Measurements from ENCODE around the gene NGB.

The NGB gene

DNA sequence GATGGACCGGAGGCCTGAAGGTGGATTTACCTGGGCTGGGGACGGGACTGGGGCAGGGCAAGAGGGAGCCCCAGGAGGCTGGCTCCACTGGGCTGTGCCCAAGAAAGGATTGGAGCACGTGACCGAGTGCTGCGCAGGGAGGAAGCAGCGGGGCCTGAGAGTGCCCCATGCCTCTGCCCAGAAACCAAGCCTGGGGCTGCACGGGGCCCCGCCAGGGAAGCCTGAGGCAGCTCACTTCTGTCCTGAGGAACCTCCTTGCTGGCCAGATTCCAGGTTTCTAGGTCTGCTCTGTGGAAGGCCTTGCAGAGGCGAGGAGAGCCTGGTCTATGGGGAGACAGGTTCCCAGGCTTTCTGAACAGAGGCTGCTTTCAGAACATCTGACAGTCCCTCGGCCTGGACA lies 10.4 kb downstream of the NGB start:
- no peak for DNase-seq

DNA sequence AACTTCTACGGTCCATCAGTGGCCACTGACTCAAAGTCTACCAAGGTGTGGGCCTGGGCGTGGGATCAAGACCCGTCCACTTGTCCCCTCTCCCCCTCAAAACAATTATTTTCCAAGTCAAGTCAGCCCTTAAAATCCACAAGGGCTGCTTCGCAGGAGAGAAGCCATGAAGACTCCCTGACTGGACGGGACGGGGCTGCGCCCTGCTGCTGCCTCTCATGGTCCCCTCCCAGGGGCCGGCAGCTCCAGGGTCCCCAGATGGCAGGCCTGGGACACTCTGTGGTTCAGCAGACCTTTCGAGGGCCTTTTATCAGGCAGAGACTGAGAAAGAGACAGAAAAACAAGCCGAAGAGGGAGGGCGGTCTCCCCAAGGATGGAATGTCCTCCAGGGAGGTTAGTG lies 10.8 kb downstream of the NGB start:
- DNase-seq = no peak

DNA sequence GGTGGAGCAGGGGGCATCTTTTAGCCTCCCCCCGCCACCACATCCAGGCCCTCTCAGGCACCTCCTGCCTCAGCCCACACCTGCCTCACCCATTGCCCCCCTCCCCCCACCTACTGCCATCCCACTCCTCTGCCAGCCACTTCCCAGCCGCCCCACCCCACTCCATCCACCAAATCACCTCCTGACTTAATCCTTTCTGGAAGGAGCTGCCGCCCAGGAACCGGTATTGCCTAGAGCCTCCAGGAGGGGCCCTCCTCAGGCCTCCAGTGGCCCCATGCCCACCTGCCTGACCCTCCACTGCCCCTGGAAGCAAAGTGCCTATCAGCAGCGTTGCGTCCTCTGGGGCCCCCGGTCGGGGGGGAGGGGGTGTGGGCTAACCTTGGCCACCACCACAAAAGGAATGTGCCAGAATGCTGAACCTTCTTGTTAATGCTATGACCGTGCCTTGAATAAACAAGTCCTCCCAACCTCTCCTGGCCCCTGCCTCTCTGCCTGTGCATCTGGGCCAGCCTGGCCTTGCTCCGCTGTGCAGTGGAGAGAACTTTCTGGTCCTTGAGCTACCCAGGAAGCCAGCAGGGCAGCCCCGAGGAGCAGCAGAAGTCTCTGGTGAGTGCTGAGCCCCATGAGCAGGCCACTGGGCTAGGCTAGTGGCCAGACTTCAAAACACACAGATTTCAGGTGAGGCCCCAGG lies 11.8 kb downstream of the NGB start:
- DNase-seq = no peak

DNA sequence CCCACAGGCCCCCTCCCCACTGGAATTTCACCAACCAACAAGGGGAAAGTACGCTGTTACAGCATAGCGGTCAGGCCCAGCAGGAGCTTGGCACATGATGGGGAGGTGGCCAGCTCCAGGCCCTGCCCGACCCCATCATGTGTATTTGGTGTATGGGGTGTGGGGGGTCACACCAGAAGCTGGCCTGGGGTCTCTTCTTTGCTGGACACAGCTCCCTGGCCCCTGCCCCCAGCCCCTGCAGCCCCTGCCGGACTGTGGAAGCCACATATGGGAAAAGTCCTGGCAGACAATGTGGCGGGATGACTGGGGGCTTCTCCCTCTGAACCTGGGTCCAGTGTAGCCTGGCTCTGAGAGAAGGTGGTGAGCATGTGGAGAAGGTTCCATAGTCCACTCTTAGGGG lies 12.4 kb downstream of the NGB start:
- DNase-seq = no peak

DNA sequence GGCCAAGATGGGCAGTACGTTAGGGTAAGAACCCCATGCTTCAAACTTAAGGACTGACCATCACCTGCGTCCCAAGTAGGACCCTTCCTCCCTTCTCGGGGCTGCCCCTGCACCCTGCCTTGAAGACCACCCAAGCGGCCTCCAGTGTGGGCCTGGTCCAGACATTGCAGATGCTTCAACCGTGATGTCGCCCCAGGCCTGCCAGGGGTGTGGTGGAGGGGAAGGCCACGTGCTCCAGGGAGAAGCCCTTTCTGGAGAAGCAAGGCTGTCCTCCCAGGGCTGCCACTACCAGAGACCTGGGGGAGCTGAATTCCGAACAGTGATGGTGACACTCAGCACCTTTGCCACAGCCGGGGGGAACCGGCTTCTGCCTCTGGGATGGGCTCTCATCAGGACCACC lies 13.3 kb downstream of the NGB start:
- no peak for DNase-seq

DNA sequence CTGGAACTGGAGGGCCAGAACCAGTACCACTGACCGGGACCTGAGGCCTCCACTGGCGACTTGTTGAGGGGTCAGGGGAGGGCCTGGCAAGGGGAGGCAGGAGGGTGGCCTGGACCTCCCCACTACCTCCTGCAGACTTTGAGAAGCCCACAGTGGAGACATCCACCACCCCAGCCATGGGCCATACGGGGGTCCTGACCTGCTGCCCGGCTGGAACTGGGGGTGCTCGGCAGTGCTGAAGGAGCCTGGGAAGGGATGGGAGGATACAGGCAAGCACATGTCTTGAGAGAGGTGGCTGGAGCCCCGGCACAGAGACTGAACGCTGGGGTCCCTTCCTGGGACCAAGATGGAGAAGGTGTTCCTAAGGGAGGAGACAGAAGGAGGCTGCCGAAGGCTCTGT lies 14.3 kb downstream of the NGB start:
- no peak for DNase-seq

DNA sequence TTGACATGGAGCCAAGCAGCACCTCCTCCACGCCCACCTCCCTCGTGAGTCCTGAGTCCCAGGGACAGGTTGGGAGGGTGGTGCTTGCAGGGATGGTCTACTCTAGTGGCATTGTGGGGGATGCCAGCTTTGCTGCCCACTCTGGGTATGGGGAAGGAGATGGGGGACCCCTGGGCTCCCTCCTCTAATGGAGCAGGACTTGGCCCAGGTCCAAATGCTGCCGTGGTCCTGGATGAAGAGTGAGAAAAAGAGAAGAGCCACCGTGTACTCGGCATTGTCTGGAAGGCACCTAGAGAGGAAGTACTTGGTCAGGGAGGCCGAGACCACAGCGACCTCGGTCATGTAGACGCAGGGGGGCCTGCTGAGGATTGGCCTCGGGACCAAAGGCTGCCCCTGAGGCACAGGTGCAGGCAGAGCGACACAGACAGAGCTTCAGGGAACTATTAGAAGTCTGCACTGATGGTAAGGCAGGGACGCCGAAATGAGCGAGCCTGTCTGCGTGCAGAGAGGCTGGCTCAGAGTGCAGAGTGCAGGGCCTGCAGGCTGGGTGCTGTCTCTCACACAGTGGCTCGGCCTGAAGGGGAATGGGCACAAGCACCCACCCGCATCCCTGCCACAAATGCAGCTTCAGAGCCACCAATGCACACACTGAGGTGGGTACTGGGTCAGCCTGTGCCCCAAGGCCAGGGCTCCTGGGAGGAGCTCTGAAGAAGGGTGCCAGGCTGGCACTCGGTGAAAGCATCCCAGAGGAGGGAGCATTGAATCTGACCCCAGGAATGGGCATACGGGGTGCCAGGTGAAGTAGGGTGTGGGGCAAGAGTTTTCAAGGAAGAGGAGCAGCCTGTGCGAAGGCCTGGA lies 17.4 kb downstream of the NGB start:
- no peak for DNase-seq

DNA sequence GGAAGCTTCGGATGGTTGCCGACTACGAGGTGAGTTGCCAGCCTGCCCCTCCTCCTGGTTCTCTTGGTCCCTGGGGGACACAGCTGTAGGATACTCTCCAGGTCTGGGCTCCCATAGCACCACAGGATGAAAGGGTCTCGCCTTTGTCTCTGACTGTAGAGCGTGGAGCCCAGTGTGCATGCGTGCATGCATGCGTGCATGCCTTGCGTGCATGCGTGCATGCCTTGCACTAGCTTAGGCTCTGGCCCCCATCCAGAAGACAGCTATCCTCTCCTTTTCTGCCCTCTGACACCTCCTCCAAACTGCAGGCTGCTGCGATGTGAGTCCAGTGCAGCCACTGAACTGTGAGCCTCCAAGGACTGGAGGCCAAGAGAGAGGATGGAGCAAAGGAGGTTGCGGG lies 19.1 kb downstream of the NGB start:
- DNase-seq = no peak

DNA sequence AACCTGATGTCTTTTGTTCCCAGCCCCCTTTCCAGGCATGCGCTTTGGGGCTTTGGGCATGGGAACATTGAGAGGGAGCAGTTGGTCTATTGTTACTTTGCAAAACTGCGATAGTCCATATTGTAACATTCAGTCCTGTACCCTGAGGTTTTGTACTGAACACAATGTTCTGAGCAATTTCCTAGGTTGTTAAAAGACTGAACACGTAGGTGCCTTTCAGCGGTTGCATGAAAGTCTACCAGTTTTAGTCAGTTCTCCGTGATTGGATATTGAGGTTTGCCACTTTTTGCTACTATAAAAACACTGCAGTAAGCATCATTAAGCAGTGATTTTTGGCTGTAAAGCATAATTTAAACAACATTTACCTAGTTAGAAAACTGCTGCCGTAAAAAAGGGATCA lies 20.1 kb downstream of the NGB start:
- DNase-seq = no peak

DNA sequence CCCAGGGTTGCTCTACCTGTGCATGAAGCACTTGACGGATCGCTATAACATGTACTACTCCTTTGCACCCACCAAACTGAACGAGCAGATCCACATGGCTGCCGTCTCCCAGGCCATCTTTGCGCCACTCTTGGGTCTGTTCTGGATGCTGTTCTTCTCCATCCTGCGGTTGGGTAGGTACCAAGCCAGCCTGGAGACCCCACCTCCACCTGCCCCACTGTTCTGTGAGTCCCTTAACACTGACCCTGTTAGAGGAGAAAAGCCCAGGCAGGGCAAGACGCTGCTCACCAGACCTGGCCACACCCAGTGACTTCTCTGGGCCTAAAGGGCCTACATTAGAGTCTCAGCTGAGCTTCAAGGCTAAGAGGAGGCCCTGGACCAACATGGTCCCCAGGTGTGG lies 21.7 kb downstream of the NGB start:
- no peak for DNase-seq

DNA sequence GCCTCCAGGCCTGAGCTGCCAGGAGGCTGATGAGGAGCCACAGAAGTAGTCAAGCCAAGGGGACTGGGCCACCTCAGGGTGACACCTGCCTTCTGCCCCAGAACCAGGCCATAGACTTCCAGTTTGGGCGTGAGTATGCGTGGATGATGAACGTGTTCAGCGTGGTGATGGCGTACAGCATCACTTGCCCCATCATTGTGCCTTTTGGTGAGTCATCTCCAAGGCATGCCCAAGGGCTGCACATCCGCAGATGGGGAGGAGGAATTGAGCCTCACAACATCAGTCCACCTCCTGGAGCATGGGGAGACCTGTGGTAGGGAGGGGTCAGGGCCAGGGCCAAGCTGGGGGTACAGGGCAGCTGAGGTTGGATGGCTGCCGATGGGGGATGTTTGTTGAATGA lies 22.3 kb downstream of the NGB start:
- DNase-seq = no peak

DNA sequence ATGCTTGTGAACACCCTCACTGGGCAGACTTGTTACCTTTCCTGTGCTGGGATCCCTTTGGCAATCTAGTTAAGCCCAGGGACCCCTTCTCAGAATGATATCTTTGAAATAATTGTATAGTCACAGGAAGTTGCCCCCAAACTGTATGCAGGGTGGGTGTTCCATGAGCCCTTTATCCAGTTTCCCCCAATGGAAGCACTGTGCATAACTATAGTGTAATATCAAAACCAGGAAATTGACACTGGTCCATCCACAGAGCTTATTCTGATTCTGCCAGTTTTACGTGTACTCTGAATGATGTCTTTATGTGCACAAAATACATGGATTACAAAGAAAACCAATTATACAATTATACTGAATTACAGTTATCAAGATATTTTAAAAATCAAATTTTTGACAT lies 24.2 kb downstream of the NGB start:
- DNase-seq = no peak

DNA sequence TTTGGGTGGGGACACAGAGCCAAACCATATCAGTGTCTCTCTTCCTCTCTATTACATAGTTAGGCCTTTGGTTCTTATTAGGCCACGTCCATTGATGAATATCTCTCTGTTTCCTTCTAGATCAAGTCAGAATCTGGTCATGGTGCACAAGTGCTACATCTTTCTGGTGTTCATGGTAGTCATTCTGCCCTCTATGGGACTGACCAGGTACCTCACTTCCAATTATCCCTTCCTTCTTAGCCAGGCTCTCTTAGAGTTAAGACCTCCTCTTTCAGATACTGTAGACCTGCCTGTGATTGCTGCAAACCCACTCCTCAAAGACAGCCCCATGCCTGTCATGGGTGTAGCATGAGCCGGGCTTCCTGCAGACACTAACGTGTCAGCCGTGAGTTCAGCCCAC lies 25.2 kb downstream of the NGB start:
- DNase-seq = no peak

DNA sequence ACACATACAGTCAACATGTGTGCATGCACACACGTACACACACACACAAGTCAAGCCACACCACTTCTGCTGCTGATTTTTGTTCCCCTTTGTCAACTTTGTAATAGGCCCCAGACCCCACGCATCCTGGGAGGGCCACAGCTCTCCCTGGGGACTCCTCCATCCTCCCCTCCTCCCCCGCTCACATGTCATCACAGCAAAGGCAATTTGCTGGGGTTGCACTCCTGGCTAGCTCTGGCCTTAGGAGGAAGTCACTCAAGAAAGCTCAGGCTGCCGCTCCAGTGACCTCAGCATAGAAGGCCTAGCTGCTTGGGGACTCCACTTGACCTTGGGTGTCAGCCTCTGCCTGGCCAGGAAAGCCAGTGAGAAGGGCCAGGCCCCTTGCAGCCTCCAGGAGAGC lies 27.2 kb downstream of the NGB start:
- DNase-seq = no peak

DNA sequence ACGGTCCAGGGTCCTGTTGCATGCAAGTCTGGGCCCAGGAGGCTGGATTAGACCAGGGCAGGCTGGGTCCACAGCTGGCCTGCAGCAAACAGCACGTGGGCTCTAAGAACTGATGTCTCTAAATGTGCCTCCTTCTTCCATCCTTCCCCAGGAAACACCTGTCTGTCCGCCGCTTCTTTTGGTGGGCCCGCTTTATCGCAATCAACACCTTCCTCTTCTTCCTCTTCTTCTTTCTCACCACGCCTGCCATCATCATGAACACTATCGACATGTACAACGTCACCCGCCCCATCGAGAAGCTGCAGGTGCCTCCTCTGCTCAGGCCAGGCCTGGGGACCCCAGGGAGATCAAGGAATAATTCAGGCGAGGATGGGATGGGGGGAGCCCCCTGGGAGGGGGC lies 28.3 kb downstream of the NGB start:
- DNase-seq = no peak

DNA sequence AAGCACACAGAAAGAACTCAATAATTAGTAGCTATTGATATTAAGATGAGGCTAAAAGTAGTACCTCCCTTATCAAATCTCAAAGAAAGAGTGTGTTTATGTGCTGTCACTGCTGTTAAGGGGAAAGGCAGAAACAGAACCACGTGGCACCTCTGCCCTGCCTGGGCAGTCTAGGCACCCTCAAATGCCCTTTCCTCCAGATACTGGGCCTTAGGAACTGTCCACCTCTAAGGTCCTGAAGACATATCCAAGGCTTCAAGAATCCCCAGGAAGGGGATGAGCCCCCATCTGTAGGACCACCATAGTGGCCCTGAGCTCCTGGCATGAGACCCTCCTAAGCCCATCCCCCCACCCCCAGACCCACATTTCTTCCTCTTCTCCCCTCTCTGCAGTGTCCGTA lies 29.1 kb downstream of the NGB start:
- no peak for DNase-seq

DNA sequence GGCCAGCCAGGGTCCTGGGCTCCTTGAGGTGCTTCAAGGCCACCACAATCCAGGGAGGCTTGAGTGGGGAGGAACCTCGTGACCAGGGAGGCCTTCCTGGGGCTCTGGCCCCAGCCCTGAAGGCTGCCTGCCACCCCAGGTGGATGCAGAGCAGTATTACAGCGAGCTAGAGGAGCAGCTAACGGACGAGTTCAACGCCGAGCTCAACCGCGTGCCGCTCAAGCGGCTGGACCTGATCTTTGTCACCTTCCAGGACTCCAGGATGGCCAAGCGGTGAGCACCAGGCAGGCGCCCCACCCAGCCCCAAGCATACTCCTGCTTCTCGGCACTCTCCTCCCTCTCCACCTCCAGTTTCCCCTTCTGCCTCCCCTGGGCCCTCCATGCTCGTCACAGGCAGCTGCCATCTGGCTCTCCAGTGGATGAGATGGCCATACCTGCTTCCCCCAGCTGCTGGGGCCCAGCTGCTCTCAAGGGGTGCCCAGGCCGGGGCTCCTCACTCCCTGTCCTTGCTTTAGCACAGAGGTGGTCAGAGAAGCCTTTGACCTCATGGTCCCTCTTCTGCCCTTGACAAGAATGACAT lies 30.6 kb downstream of the NGB start:
- no peak for DNase-seq

DNA sequence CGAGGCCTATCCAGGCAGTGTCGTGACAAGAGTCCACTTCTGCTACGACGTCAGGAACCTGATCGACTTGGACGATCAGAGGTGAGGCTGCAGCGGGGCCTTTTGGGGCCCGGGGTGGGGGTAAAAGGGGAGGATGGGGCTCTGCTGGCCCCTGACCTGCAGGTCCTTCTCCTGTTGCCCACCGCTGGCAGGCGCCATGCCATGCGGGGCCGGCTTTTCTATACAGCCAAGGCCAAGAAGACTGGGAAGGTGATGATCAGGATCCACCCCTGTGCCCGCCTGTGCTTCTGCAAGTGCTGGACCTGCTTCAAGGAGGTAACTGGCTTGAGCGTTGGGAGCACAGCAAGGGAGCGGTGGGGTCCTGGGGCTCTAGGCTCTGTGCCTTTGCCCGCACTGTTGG lies 31.6 kb downstream of the NGB start:
- DNase-seq = no peak

DNA sequence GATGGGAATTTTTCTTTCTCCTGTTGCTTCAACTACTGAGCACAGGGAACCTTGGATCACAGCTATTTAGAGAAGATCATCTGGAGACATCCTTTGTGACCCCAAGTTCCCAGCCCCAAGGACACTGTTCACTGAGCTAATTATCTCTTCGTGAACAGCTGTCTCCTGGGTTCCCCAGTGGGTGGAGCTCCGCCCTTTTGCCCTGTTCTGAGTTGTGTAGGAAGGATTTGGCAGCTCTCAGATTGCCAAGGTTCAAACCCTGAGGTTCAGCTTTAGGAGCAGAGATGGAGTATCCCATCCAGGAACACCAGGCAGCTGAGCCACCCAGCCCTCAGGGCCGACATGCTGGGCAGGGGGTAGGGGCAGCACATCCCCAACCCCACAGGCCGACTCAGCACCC lies 32.0 kb downstream of the NGB start:
- no peak for DNase-seq

DNA sequence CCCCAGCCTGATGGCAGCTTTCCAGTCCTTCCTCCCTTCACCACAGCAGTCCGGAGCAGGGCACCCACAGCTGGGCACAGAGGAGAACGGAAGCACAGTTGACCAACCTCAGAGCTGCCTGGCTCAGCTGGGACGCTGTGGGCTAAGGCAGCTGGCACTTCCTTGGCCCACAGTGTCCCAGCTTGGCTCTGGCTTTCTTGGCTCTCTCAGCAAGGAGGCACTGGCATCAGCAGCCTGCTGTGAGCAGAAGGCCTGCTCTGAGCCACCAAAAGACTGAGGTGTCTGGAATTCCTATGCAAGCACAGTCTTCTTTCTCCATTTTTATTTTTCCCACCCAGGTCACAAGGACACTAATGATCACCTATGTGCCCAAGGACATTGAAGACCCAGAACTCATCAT lies 32.6 kb downstream of the NGB start:
- no peak for DNase-seq

DNA sequence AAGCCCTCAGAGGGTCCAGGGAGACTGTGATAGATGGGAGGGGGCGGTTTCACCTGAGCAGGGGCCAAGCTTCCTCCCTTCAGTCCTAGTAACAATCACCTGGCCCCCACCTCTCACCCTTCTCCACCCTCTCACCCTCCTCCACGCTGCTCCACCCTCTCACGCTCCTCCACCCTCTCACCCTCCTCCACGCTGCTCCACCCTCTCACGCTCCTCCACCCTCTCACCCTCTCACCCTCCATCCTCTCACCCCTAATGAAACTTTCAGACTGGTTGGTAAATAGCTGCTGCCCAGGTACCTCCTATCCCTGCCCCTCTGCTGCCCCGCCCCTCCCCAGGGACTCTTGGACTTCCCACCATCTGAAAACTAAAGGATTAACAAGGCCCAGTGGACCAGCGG lies 34.2 kb downstream of the NGB start:
- no peak for DNase-seq

DNA sequence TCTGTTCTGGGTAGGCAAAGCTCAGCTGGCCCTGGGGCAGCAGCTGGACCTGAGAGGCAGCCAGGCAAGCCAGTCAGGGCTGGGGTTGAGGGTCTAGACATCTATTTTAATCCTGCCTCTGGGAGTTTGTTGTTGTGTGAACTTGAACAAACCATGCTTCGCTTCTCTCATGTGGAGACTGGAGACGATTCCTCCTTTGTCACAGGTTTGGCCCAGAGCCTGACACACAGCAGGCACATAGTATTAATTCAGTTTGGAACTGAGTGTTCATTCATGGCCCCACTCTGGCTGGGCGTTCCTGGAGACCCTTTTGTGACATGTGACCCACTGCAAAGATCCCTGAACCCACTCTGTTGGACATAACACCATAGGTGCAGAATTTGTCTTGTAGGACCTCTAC lies 39.3 kb downstream of the NGB start:
- DNase-seq = peak; percentile 80

DNA sequence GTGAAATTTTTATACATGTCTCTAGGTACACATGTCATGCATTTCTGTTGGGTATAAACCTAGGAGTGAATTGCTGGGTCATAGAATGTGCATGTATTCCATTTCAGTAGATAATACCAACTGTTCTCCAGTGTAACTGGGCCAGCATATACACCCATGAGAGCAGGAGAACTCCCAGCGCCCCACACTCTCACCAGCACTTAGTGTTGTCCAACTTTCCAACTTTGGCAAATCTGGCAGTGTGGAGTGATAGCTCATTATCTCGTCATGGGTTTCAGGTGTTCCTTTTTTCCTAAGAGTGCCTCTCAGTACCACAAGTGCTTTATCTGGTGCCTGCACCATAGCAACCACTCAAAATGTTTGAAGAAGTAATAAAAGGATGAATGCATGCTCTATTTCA lies 40.1 kb downstream of the NGB start:
- peak; percentile 56 for DNase-seq

DNA sequence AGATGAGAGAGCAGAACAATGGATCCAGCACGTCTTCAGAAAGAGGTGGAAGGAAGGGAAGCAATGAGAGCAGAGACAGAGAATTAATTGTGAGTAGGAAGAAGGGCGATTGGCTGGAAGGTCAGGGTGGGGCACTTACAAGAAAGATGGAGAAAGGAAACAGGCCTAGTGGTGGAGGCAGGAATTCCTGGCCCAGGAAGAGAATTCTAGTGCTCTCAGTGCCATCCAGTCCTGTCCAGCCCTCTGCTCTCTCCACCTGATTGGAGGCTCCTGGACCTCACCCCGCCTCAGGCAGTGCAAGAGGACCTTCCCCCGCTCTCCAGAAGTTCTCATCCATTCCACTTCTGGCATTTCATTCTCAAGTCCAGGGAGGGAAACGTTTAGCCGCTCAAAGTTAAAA lies 43.0 kb downstream of the NGB start:
- no peak for DNase-seq

Data from NCI-H345 (cell line).